ENCODE results near the gene AHNAK2.

- TF ChIP-seq, protein P1, sequence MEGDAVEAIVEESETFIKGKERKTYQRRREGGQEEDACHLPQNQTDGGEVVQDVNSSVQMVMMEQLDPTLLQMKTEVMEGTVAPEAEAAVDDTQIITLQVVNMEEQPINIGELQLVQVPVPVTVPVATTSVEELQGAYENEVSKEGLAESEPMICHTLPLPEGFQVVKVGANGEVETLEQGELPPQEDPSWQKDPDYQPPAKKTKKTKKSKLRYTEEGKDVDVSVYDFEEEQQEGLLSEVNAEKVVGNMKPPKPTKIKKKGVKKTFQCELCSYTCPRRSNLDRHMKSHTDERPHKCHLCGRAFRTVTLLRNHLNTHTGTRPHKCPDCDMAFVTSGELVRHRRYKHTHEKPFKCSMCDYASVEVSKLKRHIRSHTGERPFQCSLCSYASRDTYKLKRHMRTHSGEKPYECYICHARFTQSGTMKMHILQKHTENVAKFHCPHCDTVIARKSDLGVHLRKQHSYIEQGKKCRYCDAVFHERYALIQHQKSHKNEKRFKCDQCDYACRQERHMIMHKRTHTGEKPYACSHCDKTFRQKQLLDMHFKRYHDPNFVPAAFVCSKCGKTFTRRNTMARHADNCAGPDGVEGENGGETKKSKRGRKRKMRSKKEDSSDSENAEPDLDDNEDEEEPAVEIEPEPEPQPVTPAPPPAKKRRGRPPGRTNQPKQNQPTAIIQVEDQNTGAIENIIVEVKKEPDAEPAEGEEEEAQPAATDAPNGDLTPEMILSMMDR (IDR thresholded peaks at IDR 0.05; ENCODE audit: insufficient read depth, low read length, poor library complexity, severe bottlenecking), result no peak
- TF ChIP-seq EZH2phosphoT487 (conservative IDR thresholded peaks at IDR 0.05; ENCODE audit: low read length), result no peak
Measured at GRCh38 chr14:104996032-104996431, 17.9 kb upstream of the AHNAK2 start.
